ENCODE data around the gene RPS21. TPM values are rescaled to one million over a fixed set of nuclear protein-coding genes. Genes with fewer than 3 reads are reported as not detected.

Gene RPS21
- total RNA-seq, 2 donors from 2014 or later = 1,506 to 4,377 TPM

DNA sequence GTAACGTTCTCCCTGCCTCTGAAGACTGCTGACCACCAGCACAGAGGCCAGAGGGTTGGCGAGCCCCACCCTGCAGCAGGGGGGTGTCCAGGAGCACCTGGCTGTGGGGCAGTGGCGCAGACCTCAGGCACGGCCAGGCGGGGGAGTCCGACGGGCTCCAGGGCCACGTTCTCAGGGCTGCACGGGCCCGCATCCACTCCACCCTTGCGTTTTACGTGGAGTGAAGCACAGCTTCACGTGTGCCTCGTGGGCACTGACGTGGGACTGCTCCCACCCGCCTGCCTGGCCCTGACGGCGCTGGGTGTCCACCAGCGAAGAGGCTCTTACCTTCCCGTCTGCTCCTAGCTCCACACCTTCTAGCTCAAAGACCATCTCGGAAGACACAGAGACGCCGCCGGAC, 6.9 kb downstream of the RPS21 start:
- 88% methylated on average over 24 of the region's 24 CpGs for WGBS
- no peaks in the 10 kb centered on the region for H3K4me1 ChIP-seq (replicated peaks)
- no peaks in the 10 kb centered on the region for H3K9me3 ChIP-seq
- H3K36me3 ChIP-seq = no peaks in the 10 kb centered on the region
- H3K4me3 ChIP-seq = no peak overlapping the region
- no peak for DNase-seq (ENCODE audit: low spot score)
- H3K27me3 ChIP-seq (replicated peaks; ENCODE audit: insufficient read depth) = no peaks in the 10 kb centered on the region
- intact Hi-C loops (cut with DNase I) = no loop called here
- no peak overlapping the region for H3K27ac ChIP-seq
- no peak for TF ChIP-seq POLR2AphosphoS5 (IDR thresholded peaks at IDR 0.05)
- TF ChIP-seq, protein P1, sequence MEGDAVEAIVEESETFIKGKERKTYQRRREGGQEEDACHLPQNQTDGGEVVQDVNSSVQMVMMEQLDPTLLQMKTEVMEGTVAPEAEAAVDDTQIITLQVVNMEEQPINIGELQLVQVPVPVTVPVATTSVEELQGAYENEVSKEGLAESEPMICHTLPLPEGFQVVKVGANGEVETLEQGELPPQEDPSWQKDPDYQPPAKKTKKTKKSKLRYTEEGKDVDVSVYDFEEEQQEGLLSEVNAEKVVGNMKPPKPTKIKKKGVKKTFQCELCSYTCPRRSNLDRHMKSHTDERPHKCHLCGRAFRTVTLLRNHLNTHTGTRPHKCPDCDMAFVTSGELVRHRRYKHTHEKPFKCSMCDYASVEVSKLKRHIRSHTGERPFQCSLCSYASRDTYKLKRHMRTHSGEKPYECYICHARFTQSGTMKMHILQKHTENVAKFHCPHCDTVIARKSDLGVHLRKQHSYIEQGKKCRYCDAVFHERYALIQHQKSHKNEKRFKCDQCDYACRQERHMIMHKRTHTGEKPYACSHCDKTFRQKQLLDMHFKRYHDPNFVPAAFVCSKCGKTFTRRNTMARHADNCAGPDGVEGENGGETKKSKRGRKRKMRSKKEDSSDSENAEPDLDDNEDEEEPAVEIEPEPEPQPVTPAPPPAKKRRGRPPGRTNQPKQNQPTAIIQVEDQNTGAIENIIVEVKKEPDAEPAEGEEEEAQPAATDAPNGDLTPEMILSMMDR (IDR thresholded peaks at IDR 0.05) = no peak
- TF ChIP-seq POLR2A (IDR thresholded peaks at IDR 0.05) = no peak

DNA sequence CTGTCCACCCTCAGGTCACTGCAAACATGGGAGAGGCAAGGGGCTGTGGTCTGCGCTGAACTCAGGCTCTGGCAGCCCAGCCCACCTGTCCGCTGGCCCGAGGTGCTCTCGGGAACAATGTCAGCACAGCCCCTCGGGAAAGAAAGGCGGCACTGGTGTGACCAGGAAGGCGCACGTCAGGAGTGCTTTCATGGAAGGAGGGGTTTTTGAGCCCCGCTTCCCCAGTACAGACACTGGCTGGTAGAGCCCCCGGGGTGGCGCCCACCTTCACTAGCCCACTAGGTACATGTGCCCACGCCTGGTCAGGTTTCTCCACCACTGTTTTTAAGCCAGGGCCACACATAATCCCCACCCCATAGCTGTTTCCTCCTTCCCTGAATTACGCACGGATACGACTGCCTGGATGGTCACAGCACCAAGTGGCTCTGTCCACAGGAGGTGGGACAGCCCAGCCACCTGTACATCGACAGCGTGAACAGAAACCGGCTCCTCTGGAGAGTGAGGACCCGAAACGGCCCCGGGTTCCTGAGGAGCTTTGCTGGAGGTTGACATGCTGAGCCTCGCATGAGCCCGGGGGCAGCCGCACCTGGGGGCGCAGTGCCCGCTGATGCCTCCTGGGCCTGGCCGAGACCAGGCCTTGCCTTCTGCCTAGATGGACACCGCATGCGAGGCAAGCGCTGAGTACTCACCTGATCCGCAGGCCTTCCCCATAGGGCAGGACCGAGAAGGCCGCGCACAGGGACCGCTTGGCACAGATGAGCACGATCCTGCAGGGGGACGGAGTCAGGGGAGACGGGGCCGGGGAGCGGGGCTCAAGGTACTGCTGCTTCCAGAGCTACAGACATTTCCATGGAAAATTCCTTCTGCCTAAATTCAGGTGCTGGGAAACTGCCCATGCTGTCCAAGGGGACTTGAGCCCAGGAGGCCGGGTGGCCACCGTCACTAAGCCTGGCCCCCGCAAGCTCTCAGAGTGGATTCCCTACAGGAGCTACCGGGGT, 7.6 kb downstream of the RPS21 start:
- no peak for TF ChIP-seq POLR2AphosphoS5 (IDR thresholded peaks at IDR 0.05)
- TF ChIP-seq, protein P1 (IDR thresholded peaks at IDR 0.05) = no peak
- TF ChIP-seq POLR2A (IDR thresholded peaks at IDR 0.05) = no peak
- Histone ChIP-seq H3K27ac (no peak overlapping the region), H3K27me3 (replicated peaks; ENCODE audit: insufficient read depth) (no peaks in the 10 kb centered on the region), H3K9me3 (no peaks in the 10 kb centered on the region), H3K4me3 (no peak overlapping the region), H3K36me3 (no peaks in the 10 kb centered on the region), H3K4me1 (replicated peaks) (no peaks in the 10 kb centered on the region)
- intact Hi-C loops (cut with DNase I) = no loop called here
- WGBS = 96% methylated on average over 36 of the region's 44 CpGs
- no peak for DNase-seq (ENCODE audit: low spot score)

DNA sequence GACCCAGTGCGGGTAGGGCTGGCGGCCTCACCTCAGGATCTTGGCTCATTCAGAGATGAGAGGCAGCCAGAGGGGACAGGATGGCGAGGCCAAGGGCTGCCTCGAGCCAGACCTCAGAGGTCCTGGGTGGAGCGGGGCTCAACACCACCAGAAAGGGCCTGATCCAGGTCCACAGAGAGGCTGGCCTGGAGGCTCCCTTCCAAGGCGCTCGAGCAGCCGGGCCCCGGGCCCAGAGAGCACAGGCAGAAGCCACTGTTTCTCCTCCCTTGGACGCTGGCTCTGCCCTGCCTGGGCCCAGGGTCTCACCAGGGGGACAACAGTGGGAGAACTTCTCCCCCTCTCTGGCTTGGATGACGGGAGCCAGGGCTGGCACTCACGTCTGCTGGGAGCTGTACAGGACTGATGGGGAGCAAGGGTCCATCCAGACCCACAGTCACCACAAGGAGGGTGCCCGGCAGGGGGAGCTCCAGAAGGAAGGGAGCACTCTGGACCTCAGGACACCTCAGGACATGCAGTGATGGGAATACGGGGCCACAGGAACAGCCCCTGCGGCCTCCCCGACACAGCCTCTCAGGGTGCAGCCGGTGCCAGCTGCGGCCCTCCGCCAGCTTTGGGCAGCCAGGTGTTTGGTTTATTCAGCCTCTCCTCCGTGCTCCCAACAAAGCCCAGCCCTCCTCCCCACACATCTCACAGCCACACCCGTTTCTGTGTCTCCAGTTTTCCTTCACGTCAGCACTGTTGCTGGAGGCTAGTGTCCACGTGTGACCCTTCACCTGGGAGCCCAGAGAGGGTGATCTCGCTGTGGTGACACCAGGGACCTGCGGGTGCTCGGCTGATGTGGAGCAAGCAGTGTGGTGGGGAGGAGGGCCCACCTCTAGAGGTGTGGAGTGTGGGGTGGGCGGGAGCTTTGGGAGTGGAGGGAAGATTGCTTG, 8.7 kb downstream of the RPS21 start:
- no peaks in the 10 kb centered on the region for H3K36me3 ChIP-seq
- TF ChIP-seq, protein P1 (IDR thresholded peaks at IDR 0.05) = no peak
- no peak for TF ChIP-seq POLR2A (IDR thresholded peaks at IDR 0.05)
- TF ChIP-seq POLR2AphosphoS5 (IDR thresholded peaks at IDR 0.05) = no peak
- no peaks in the 10 kb centered on the region for H3K4me1 ChIP-seq (replicated peaks)
- H3K4me3 ChIP-seq = no peak overlapping the region
- no peak for DNase-seq (ENCODE audit: low spot score)
- H3K27ac ChIP-seq = no peak overlapping the region
- WGBS = 87% methylated on average over 23 of the region's 27 CpGs
- H3K9me3 ChIP-seq = no peaks in the 10 kb centered on the region
- intact Hi-C loops (cut with DNase I) = no loop called here
- H3K27me3 ChIP-seq (replicated peaks; ENCODE audit: insufficient read depth) = no peaks in the 10 kb centered on the region

DNA sequence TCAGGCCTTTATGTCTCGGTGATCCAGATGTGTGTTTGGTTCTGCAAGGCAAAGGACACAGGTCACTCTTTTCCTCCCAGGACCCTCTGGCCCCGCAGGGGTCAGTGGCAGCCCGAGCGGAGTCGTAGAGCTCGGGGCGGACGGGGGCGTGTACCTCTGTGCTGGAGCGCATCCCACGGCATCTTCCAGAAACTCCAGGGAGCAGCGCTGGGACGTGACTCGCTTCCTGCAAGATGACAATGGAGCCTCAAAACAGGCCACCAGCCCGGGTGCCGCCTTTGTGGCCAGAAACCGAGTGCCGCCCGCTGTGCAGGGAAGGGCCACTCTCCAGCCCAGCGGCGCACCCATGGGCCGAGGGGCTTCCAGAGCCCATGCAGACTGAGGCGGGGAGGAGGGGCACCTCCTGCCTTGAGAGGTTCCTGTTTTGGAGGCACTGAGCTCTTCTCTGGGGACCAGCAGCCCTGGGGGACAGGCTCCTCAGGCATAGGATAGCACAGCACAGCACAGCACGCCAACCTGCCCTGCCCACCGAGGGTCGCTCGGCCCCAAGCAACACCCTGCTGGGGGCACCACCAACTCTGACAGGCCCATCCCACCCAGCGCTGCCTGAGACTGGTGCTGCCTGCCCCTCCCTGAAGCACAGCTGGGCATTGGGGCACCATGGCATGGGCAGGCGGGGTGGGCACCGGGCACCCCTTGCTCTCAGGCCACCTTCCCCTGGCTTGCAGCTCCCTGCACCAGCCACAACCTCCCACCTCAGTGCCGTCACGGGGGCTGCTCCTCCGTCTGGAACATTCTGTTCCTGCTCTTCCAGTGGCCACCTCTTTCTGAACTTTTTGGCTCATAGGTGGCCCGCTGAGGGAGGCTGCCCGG, 9.7 kb downstream of the RPS21 start:
- no peaks in the 10 kb centered on the region for H3K27me3 ChIP-seq (replicated peaks; ENCODE audit: insufficient read depth)
- H3K36me3 ChIP-seq = no peaks in the 10 kb centered on the region
- no peak overlapping the region for H3K4me3 ChIP-seq
- H3K4me1 ChIP-seq (replicated peaks) = no peaks in the 10 kb centered on the region
- H3K9me3 ChIP-seq = no peaks in the 10 kb centered on the region
- 92% methylated on average over 33 of the region's 35 CpGs for WGBS
- no peak overlapping the region for H3K27ac ChIP-seq
- intact Hi-C loops (cut with DNase I) = no loop called here
- no peak for DNase-seq (ENCODE audit: low spot score)
- TF ChIP-seq POLR2A (IDR thresholded peaks at IDR 0.05) (no peak), POLR2AphosphoS5 (IDR thresholded peaks at IDR 0.05) (no peak)
- TF ChIP-seq, protein P1 (IDR thresholded peaks at IDR 0.05) = no peak
